H1 (cell line): ENCODE data around the gene BCAM. TPM values are rescaled to one million over a fixed set of nuclear protein-coding genes. Genes with fewer than 3 reads are reported as not detected.

Experiments used
- CTCF ChIA-PET: fragments of 300-600 bp; sonication (Branson Sonifier 250); formaldehyde crosslinking; loops from one replicate; lab custom pipeline; 2021; ENCODE audit not compliant: partially characterized antibody; lab: Charles Lee
- POLR2A ChIA-PET: fragments of 300-600 bp; sonication (Branson Sonifier 250); formaldehyde crosslinking; loops from one replicate; lab custom pipeline; 2021; ENCODE audit warnings: inconsistent platforms; ENCODE audit not compliant: partially characterized antibody; lab: Charles Lee
- DNase-seq, 2 experiments: peaks; one replicate each; pipeline versions ENCODE4 v3.0.0 to v3.0.0-alpha.2; 2010 to 2022; ENCODE audit warnings: low spot score in 2 of 2, low read depth in 1 of 2, mixed read lengths in 1 of 2
- FAIRE-seq: peaks from 2 replicates; lab custom pipeline; 2011; peaks lifted over from hg19 to GRCh38; lab: Jason Lieb, UNC
- H2AFZ ChIP-seq: 2 replicates; pipeline ENCODE4 v1.8.1; 2012; ENCODE audit warnings: low read length, inconsistent platforms
- H2AK5ac ChIP-seq: 2 replicates; pipeline ENCODE4 v1.6.1; 2013; ENCODE audit warnings: low read depth, low read length
- H2BK120ac ChIP-seq: replicated peaks from 2 replicates; pipeline ENCODE3; 2013; ENCODE audit warnings: low read depth, low read length, inconsistent platforms
- H2BK12ac ChIP-seq: 2 replicates; pipeline ENCODE4 v1.6.1; 2013; ENCODE audit warnings: low read depth, low read length
- H2BK15ac ChIP-seq: 2 replicates; pipeline ENCODE4 v1.6.1; 2013; ENCODE audit warnings: low read length
- H2BK20ac ChIP-seq: 2 replicates; pipeline ENCODE4 v1.6.1; 2013; ENCODE audit warnings: low read length
- H2BK5ac ChIP-seq: 2 replicates; pipeline ENCODE4 v1.6.1; 2013; ENCODE audit warnings: low read depth, low read length
- H3K14ac ChIP-seq: 2 replicates; pipeline ENCODE4 v1.6.1; 2013; ENCODE audit warnings: inconsistent platforms; ENCODE audit not compliant: insufficient read length
- H3K18ac ChIP-seq: 2 replicates; pipeline ENCODE4 v1.6.1; 2013; ENCODE audit warnings: low read length; ENCODE audit errors: extremely low read depth
- H3K23ac ChIP-seq: 2 replicates; pipeline ENCODE4 v1.6.1; 2013; ENCODE audit warnings: inconsistent platforms; ENCODE audit not compliant: insufficient read length
- H3K23me2 ChIP-seq: 2 replicates; pipeline ENCODE4 v1.6.1; 2013; ENCODE audit warnings: low read depth, low read length
- H3K27ac ChIP-seq: 2 replicates; pipeline ENCODE4 v1.6.1; 2011; ENCODE audit warnings: low read depth, low read length, inconsistent platforms
- H3K27me3 ChIP-seq, 4 experiments: replicated peaks in 1 of 4; 1 replicate in 1 of 4; 2 replicates in 3 of 4; pipeline versions ENCODE4 v1.6.1 to v1.8.1; 2011 to 2013; ENCODE audit warnings: low read length in 3 of 4, mild to moderate bottlenecking in 3 of 4, inconsistent platforms in 2 of 4, mixed read lengths in 2 of 4, moderate library complexity in 1 of 4; ENCODE audit not compliant: control insufficient read depth in 3 of 4, insufficient read depth in 3 of 4; ENCODE audit errors: extremely low read depth in 1 of 4
- H3K36me3 ChIP-seq, 4 experiments: 2 replicates each; pipeline versions ENCODE4 v1.6.1 to v1.8.1; 2011 to 2013; ENCODE audit warnings: mild to moderate bottlenecking in 4 of 4, low read length in 3 of 4, moderate library complexity in 2 of 4, control low read depth in 1 of 4, inconsistent platforms in 1 of 4; ENCODE audit not compliant: insufficient read depth in 4 of 4, control insufficient read depth in 2 of 4
- H3K4ac ChIP-seq: replicated peaks from 2 replicates; pipeline ENCODE3; 2013; ENCODE audit warnings: low read length, low read depth, mixed read lengths, inconsistent platforms; ENCODE audit not compliant: insufficient read length
- H3K4me1 ChIP-seq, 4 experiments: replicated peaks in 1 of 4; 1 replicate in 1 of 4; 2 replicates in 3 of 4; pipeline versions ENCODE4 v1.6.1 to v1.8.1; 2011 to 2013; ENCODE audit warnings: low read length in 3 of 4, inconsistent platforms in 2 of 4, mixed read lengths in 1 of 4; ENCODE audit not compliant: insufficient read depth in 4 of 4, control insufficient read depth in 3 of 4
- H3K4me2 ChIP-seq, 2 experiments: 2 replicates each; pipeline versions ENCODE4 v1.6.1 to v1.8.1; 2011 to 2013; ENCODE audit warnings: low read depth in 2 of 2, low read length in 2 of 2, control low read depth in 1 of 2, inconsistent platforms in 1 of 2, mild to moderate bottlenecking in 1 of 2; ENCODE audit not compliant: insufficient read depth in 1 of 2
- H3K4me3 ChIP-seq, 4 experiments: fragments of 200-600, 300-600 bp in 1 of 4; sonication (generic), shearing (Covaris generic), sonication (Bioruptor Twin) in 1 of 4; 2 replicates each; pipeline versions ENCODE4 v1.5.1 to v1.8.1; 2011 to 2016; ENCODE audit warnings: low read length in 4 of 4, low read depth in 3 of 4, control low read depth in 2 of 4, inconsistent platforms in 2 of 4, mild to moderate bottlenecking in 2 of 4, mixed read lengths in 1 of 4, moderate library complexity in 1 of 4; ENCODE audit not compliant: insufficient read depth in 2 of 4; ENCODE audit errors: extremely low read depth in 1 of 4
- H3K56ac ChIP-seq: replicated peaks from 2 replicates; pipeline ENCODE3; 2013; ENCODE audit warnings: low read depth, mild to moderate bottlenecking, mixed read lengths, low read length, inconsistent platforms; ENCODE audit not compliant: insufficient read length
- H3K79me1 ChIP-seq: 2 replicates; pipeline ENCODE4 v1.6.1; 2013; ENCODE audit warnings: low read depth, low read length, control low read depth
- H3K79me2 ChIP-seq, 2 experiments: 2 replicates each; pipeline versions ENCODE4 v1.6.1 to v1.8.1; 2012 to 2013; ENCODE audit warnings: low read length in 2 of 2, mild to moderate bottlenecking in 2 of 2, inconsistent platforms in 1 of 2; ENCODE audit not compliant: insufficient read depth in 2 of 2, control insufficient read depth in 1 of 2
- H3K9ac ChIP-seq, 4 experiments: replicated peaks in 1 of 4; 1 replicate in 1 of 4; 2 replicates in 3 of 4; pipeline versions ENCODE4 v1.6.1 to v1.8.1; 2011 to 2013; ENCODE audit warnings: low read depth in 3 of 4, low read length in 3 of 4, control low read depth in 2 of 4, mild to moderate bottlenecking in 2 of 4, moderate library complexity in 2 of 4, inconsistent platforms in 1 of 4; ENCODE audit errors: extremely low read depth in 1 of 4
- H3K9me3 ChIP-seq, 2 experiments: 2 replicates each; pipeline versions ENCODE4 v1.6.1 to v1.8.1; 2012 to 2013; ENCODE audit warnings: mild to moderate bottlenecking in 2 of 2, moderate library complexity in 2 of 2, control low read depth in 1 of 2, inconsistent platforms in 1 of 2, low read depth in 1 of 2, low read length in 1 of 2, mixed read lengths in 1 of 2; ENCODE audit not compliant: insufficient read depth in 2 of 2
- H4K20me1 ChIP-seq, 2 experiments: replicated peaks in 1 of 2; 2 replicates each; pipeline versions ENCODE3 to v1.8.1; 2011 to 2013; ENCODE audit warnings: inconsistent platforms in 2 of 2, low read length in 2 of 2, mild to moderate bottlenecking in 1 of 2; ENCODE audit not compliant: insufficient read depth in 2 of 2, control insufficient read depth in 1 of 2
- H4K5ac ChIP-seq: 2 replicates; pipeline ENCODE4 v1.6.1; 2013; ENCODE audit warnings: low read length, low read depth, mixed read lengths, inconsistent platforms; ENCODE audit not compliant: insufficient read length
- H4K8ac ChIP-seq: 2 replicates; pipeline ENCODE4 v1.8.0; 2013; ENCODE audit warnings: mild to moderate bottlenecking, moderate library complexity, low read length, inconsistent platforms; ENCODE audit not compliant: insufficient read depth; ENCODE audit errors: extremely low read depth
- H4K91ac ChIP-seq: replicated peaks from 2 replicates; pipeline ENCODE3; 2013; ENCODE audit warnings: low read length, mixed read lengths, inconsistent platforms; ENCODE audit not compliant: insufficient read length
- ASH2L ChIP-seq: fragments of 200-600, 300-600 bp; sonication (generic); IDR thresholded peaks from one replicate; pipeline ENCODE4 v1.7.1; 2017; ENCODE audit warnings: low read length
- BRCA1 ChIP-seq: IDR thresholded peaks from 2 replicates; pipeline ENCODE4 v1.6.1; 2012; ENCODE audit warnings: low read depth, low read length, improper control_type of control experiment
- CEBPB ChIP-seq: IDR thresholded peaks from 2 replicates; pipeline ENCODE4 v1.6.1; 2012; ENCODE audit warnings: low read depth, low read length
- CHD1 ChIP-seq: IDR thresholded peaks from 2 replicates; pipeline ENCODE4 v1.6.1; 2012; ENCODE audit warnings: low read depth, low read length, improper control_type of control experiment
- EGR1 ChIP-seq: IDR thresholded peaks from 2 replicates; pipeline ENCODE4 v1.6.1; 2011; ENCODE audit warnings: low read depth, low read length, borderline replicate concordance
- HDAC2 ChIP-seq, 2 experiments: fragments of 300-600 bp in 1 of 2; sonication (generic) in 1 of 2; IDR thresholded peaks; 2 replicates each; pipeline ENCODE4 v1.6.1; 2011 to 2012; ENCODE audit warnings: low read depth in 2 of 2, low read length in 2 of 2, mild to moderate bottlenecking in 2 of 2, moderate library complexity in 2 of 2, borderline replicate concordance in 1 of 2, inconsistent platforms in 1 of 2
- JUND ChIP-seq: IDR thresholded peaks from 2 replicates; pipeline ENCODE4 v1.6.1; 2011; ENCODE audit warnings: mild to moderate bottlenecking, improper control_type of control experiment, low read length
- POLR2AphosphoS5 ChIP-seq: IDR thresholded peaks from 2 replicates; pipeline ENCODE4 v1.6.1; 2011; ENCODE audit warnings: low read depth, low read length
- SIRT6 ChIP-seq: IDR thresholded peaks from one replicate; pipeline ENCODE4 v1.7.1; 2012; ENCODE audit warnings: low read length, inconsistent platforms
- SIX5 ChIP-seq: IDR thresholded peaks from 2 replicates; pipeline ENCODE4 v1.6.1; 2011; ENCODE audit warnings: mild to moderate bottlenecking, low read depth, low read length
- SP4 ChIP-seq: IDR thresholded peaks from 2 replicates; pipeline ENCODE4 v1.6.1; 2012; ENCODE audit warnings: low read length, inconsistent platforms
- TAF7 ChIP-seq: optimal IDR thresholded peaks from 2 replicates; pipeline ENCODE3; 2011; ENCODE audit warnings: low read depth, mild to moderate bottlenecking, inconsistent platforms, low read length, moderate library complexity, borderline replicate concordance
- WGBS, 2 experiments: shearing (Covaris generic) in 1 of 2; methylation state at CpG; one replicate each; pipeline versions ENCODE4 v1.1.6 to v1.1.7; 2013 to 2015; ENCODE audit warnings: low lambda C conversion rate in 2 of 2, mixed read lengths in 2 of 2, inconsistent platforms in 1 of 2, low coverage in 1 of 2, missing lambda C conversion rate in 1 of 2; ENCODE audit not compliant: insufficient replicate concordance in 2 of 2, insufficient coverage in 1 of 2, insufficient read length in 1 of 2; ENCODE audit errors: extremely low coverage in 1 of 2, missing lambda C conversion rate in 1 of 2; 5-methylcytosine and 5-hydroxymethylcytosine counted together
- polyA plus RNA-seq, 7 experiments: library from polyadenylated mRNA; depleted of rRNA in 3 of 7; stranded (reverse) in 5 of 7; unstranded in 2 of 7; fragments of >200 nt in 5 of 7; fragments of 200-250 nt in 2 of 7; gene quantifications; 1 replicate in 5 of 7; 2 replicates in 1 of 7; 4 replicates in 1 of 7; pipeline versions ENCODE4 v1.2.1 to v1.2.3, GENCODE V29; 2011 to 2013; ENCODE audit warnings: missing spikeins in 2 of 7, mixed read lengths in 2 of 7
- total RNA-seq: library from RNA; stranded (reverse); fragmentation: NEBNext Ultra II Directional; extraction: Animal tissue kit (Norgen Biotek cat#: 25700); gene quantifications from 2 replicates; pipeline ENCODE4 v1.2.1, GENCODE V29; 2021
- TF ChIP-seq, protein P1 (sequence below): IDR thresholded peaks from 2 replicates; pipeline ENCODE4 v1.6.1; 2012; ENCODE audit warnings: low read length, inconsistent platforms

Gene BCAM
- total and polyA plus RNA-seq, 2 of the 8 experiments (the other 6 are each of a cell fraction or from before 2014, with no cell fraction given) = 32.5 to 81.4 TPM

DNA sequence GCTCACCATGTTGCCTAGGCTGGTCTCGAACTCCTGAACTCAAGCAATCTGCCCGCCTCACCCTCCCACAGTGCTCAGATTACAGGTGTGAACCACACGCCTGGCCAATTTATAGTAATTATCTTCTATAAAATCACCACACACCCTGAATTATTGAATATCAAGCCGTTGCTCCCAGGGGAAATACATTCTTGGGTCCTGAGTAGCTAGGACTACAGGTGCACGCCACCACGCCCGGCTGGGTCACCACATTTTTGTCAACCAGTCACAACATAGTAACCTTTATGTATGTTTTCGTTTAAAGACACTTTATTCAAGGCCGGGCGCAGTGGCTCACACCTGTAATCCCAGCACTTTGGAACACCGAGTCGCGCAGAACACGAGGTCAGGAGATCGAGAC lies 22.9 kb upstream of the BCAM start:
- DNase-seq = no peak
- H2BK5ac ChIP-seq = no peak overlapping the region
- no peak for FAIRE-seq
- H2BK12ac ChIP-seq = no peak overlapping the region
- no peak overlapping the region for H2BK15ac ChIP-seq
- 95% methylated on average over 15 of the region's 15 CpGs; no CpG with 5 or more reads in 1 of the 2 experiments for WGBS, 2 experiments
- H2AK5ac ChIP-seq = no peak overlapping the region
- no peak overlapping the region for H4K8ac ChIP-seq
- H4K5ac ChIP-seq = no peak overlapping the region
- H3K14ac ChIP-seq = no peak overlapping the region
- H3K4me3 ChIP-seq = no peak overlapping the region
- H3K4me1 ChIP-seq = no peaks in the 10 kb centered on the region; a peak in 1 of 7 replicates
- H2AFZ ChIP-seq = no peak overlapping the region
- H3K56ac ChIP-seq = no peak overlapping the region
- no peak overlapping the region for H3K9ac ChIP-seq
- H3K23ac ChIP-seq = no peak overlapping the region
- H2BK20ac ChIP-seq = no peak overlapping the region
- H3K4me2 ChIP-seq = no peak overlapping the region
- ChIA-PET CTCF (interaction anchor here (0.9 to 8.1 kb wide), 5 partner anchors 14 to 62 kb away, joined by 3 to 116 read pairs (median 7); partner anchors contain the start of gene BCAM), POLR2A (interaction anchor here (0.6 to 2.0 kb wide), 3 partner anchors 10 to 143 kb away, joined by 3 to 8 read pairs (median 6); no protein-coding TSS in a partner anchor)
- no peaks in the 10 kb centered on the region for H3K9me3 ChIP-seq
- H3K79me1 ChIP-seq = no peaks in the 10 kb centered on the region
- no peak overlapping the region for H3K4ac ChIP-seq
- peaks cover 2 to 21% (median 7%) of the 10 kb centered on the region in 4 experiments; a peak in 7 of 8 replicates for H3K36me3 ChIP-seq
- no peak overlapping the region for H3K27ac ChIP-seq
- H3K18ac ChIP-seq = no peak overlapping the region
- H3K23me2 ChIP-seq = no peaks in the 10 kb centered on the region
- H4K91ac ChIP-seq = no peak overlapping the region
- no peak overlapping the region for H2BK120ac ChIP-seq
- no peaks in the 10 kb centered on the region for H3K79me2 ChIP-seq
- no peaks in the 10 kb centered on the region for H3K27me3 ChIP-seq
- H4K20me1 ChIP-seq = peaks cover 0 to 7% of the 10 kb centered on the region in 2 experiments
- TF ChIP-seq BRCA1 (no peak), SIX5 (no peak), CEBPB (no peak), HDAC2 (IDR thresholded peaks at IDR 0.05; ENCODE audit: borderline replicate concordance in 1 of 2, low read depth in 2 of 2, low read length in 2 of 2) (no peak), ASH2L (no peak), SIRT6 (no peak), SP4 (no peak), EGR1 (no peak), POLR2AphosphoS5 (no peak), CHD1 (no peak), JUND (no peak), TAF7 (no peak)
- TF ChIP-seq, protein P1, sequence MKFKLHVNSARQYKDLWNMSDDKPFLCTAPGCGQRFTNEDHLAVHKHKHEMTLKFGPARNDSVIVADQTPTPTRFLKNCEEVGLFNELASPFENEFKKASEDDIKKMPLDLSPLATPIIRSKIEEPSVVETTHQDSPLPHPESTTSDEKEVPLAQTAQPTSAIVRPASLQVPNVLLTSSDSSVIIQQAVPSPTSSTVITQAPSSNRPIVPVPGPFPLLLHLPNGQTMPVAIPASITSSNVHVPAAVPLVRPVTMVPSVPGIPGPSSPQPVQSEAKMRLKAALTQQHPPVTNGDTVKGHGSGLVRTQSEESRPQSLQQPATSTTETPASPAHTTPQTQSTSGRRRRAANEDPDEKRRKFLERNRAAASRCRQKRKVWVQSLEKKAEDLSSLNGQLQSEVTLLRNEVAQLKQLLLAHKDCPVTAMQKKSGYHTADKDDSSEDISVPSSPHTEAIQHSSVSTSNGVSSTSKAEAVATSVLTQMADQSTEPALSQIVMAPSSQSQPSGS = no peak
